H1 (cell line): ENCODE data around the gene CBR3. TPM values are rescaled to one million over a fixed set of nuclear protein-coding genes. Genes with fewer than 3 reads are reported as not detected.

Source experiments
- CEBPB ChIP-seq: IDR thresholded peaks from 2 replicates; pipeline ENCODE4 v1.6.1; 2012; ENCODE audit warnings: low read depth, low read length
- EP300 ChIP-seq, 2 experiments: IDR thresholded peaks; 1 replicate in 1 of 2; 2 replicates in 1 of 2; pipeline ENCODE4 v1.6.1; 2011 to 2012; ENCODE audit warnings: low read depth in 2 of 2, low read length in 2 of 2, mild to moderate bottlenecking in 2 of 2, borderline replicate concordance in 1 of 2, inconsistent platforms in 1 of 2, moderate library complexity in 1 of 2
- NRF1 ChIP-seq: IDR thresholded peaks from 2 replicates; pipeline ENCODE4 v1.6.1; 2011; ENCODE audit warnings: mild to moderate bottlenecking, low read depth, low read length, improper control_type of control experiment
- SP1 ChIP-seq: IDR thresholded peaks from 2 replicates; pipeline ENCODE4 v1.6.1; 2011; ENCODE audit warnings: low read depth, low read length
- SP4 ChIP-seq: IDR thresholded peaks from 2 replicates; pipeline ENCODE4 v1.6.1; 2012; ENCODE audit warnings: low read length, inconsistent platforms
- TAF7 ChIP-seq: optimal IDR thresholded peaks from 2 replicates; pipeline ENCODE3; 2011; ENCODE audit warnings: low read depth, mild to moderate bottlenecking, inconsistent platforms, low read length, moderate library complexity, borderline replicate concordance
- TCF12 ChIP-seq: IDR thresholded peaks from 2 replicates; pipeline ENCODE4 v1.6.1; 2011; ENCODE audit warnings: low read depth, mild to moderate bottlenecking, low read length
- polyA plus RNA-seq, 7 experiments: library from polyadenylated mRNA; depleted of rRNA in 3 of 7; stranded (reverse) in 5 of 7; unstranded in 2 of 7; fragments of >200 nt in 5 of 7; fragments of 200-250 nt in 2 of 7; gene quantifications; 1 replicate in 5 of 7; 2 replicates in 1 of 7; 4 replicates in 1 of 7; pipeline versions ENCODE4 v1.2.1 to v1.2.3, GENCODE V29; 2011 to 2013; ENCODE audit warnings: missing spikeins in 2 of 7, mixed read lengths in 2 of 7
- total RNA-seq: library from RNA; stranded (reverse); fragmentation: NEBNext Ultra II Directional; extraction: Animal tissue kit (Norgen Biotek cat#: 25700); gene quantifications from 2 replicates; pipeline ENCODE4 v1.2.1, GENCODE V29; 2021

CBR3 gene
- total and polyA plus RNA-seq, 2 of the 8 experiments (the other 6 are each of a cell fraction or from before 2014, with no cell fraction given), result 1.2 to 4.3 TPM

- TF ChIP-seq TAF7 (no peak), NRF1 (no peak), SP1 (no peak), EP300 (IDR thresholded peaks at IDR 0.05; ENCODE audit: borderline replicate concordance in 1 of 2, low read depth in 2 of 2, low read length in 2 of 2) (no peak), SP4 (no peak), CEBPB (no peak), TCF12 (no peak)
Measured at GRCh38 chr21:36188937-36189336, 54.1 kb downstream of the CBR3 start (continued).
